Measurements from ENCODE around the gene GATA6.

DNA sequence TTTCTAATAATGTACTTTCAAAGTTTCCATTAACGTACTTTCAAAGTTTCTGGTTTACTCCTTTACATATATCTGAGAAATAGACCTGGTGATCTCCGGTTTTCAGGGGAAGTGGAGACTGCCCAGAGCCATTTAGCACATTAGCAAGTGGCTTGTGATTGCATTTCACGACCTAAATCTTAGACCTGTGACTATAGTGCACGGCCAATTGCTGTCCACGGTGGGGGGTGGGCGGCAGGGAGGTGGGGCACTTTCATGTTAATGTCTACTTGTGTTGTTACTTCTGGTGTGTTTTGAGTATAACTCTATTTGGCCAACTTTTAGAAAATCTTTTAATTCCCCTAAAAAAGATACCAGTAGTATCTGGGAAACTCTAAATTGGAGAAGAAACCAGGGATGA, 11.3 kb downstream of the GATA6 start:
- TF ChIP-seq POLR2AphosphoS5 (IDR thresholded peaks at IDR 0.05; ENCODE audit: low read depth, low read length), result no peak
- TF ChIP-seq FOXP2 (optimal IDR thresholded peaks at IDR 0.05; ENCODE audit: borderline replicate concordance, extremely low read depth, extremely low read length, insufficient read depth), result no peak
- no peak for TF ChIP-seq TAF1 (IDR thresholded peaks at IDR 0.05; ENCODE audit: borderline replicate concordance, insufficient read depth, low read length)
- no peak for TF ChIP-seq SIN3A (IDR thresholded peaks at IDR 0.05; ENCODE audit: borderline replicate concordance, insufficient read depth, low read length)
